Glomerular endothelial cell (primary cell): ENCODE results near the gene CUTC. TPM values are rescaled to one million over a fixed set of nuclear protein-coding genes. Genes with fewer than 3 reads are reported as not detected.
A peak's percentile ranks its signal among the peaks of the same experiment; 100 is the strongest.
"Not testable (repeated sequence)": the region's sequence is repeated elsewhere in the genome, so short reads cannot be mapped to it uniquely, and the experiment has no call there.

Experiments used
- DNase-seq: peaks from one replicate; pipeline ENCODE4 v3.0.0-alpha.2; 2011; ENCODE audit warnings: low read depth, low spot score; ENCODE audit errors: extremely low read depth
- total RNA-seq: library from RNA; depleted of rRNA; stranded (reverse); fragments of >200 nt; gene quantifications from 2 replicates; pipeline ENCODE4 v1.2.3, GENCODE V29; 2015

CUTC gene
- total RNA-seq, 1 donor from 2014 or later: 13.1 TPM

GRCh38 chr10:99742254-99742653 is 10.2 kb downstream of the CUTC start:
- DNase-seq: no peak

GRCh38 chr10:99742701-99743100 is 10.7 kb downstream of the CUTC start:
- DNase-seq: no peak

DNA sequence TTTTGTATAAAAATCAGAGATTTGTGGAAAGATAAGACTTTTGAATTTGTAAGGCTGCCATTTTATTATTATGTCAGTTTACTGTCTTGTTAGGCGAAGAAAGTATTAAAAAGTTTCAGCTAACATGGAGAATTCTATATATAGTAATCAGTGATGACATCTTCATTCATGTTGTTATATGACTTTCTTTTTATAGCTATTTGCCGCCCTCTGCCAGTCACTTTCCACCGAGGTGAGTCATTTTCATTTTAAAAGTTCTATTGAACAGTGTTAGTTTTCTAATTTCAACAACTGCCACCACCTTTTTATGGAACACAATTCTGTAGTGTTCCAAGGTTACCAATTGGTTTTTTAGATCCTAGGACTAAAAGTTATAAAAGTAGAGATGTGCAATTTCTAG is 11.8 kb downstream of the CUTC start:
- no peak for DNase-seq

- not testable (repeated sequence) for DNase-seq
Observed at GRCh38 chr10:99746166-99746565, 14.1 kb downstream of the CUTC start.

DNA sequence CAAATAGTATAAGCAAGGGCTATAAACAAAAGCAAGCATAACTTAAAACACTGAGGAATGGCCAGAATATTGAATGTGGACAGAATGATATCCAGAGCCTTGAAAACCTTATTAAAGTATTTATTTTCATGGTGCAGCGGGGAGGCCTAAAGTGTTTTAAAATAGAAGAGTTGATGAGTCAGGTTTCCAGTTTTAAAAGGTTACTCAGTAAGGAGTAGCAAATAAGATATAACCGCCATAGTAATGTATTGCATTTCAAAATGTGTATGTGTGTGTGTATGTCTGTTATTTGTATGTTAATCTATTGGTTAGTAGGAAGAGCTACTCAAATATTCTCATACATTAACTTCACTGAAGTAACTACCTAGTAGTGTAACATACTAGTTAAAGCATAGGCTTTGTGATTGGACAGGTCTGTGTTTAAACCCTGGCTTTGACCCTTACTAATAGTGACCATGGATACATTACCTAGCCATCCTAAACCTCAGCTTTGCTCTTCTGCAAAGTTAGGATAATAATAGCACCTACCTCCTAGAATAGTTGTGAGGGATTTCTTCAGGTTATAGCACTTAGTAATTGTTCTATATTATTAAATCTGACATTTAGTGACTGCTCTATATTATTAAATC is 16.9 kb downstream of the CUTC start:
- no peak for DNase-seq

DNA sequence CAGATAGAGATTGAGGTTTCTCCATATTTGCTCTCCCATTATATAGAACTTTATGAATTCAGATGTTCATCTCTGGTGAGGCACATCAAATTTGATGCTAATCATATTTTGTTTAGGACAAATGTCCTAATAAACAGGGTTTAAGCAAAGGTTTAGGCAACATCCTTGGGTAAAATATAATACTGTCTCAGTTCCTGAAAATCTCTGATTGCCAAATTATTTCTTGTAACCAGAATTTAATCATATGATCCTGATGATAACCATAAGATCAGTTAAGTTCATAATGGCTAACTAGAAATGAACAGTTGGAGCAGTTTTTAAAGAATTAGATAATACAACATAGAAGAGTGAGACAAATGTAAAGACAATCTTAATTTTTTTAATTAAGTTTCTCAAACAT is 18.6 kb downstream of the CUTC start:
- no peak for DNase-seq

DNA sequence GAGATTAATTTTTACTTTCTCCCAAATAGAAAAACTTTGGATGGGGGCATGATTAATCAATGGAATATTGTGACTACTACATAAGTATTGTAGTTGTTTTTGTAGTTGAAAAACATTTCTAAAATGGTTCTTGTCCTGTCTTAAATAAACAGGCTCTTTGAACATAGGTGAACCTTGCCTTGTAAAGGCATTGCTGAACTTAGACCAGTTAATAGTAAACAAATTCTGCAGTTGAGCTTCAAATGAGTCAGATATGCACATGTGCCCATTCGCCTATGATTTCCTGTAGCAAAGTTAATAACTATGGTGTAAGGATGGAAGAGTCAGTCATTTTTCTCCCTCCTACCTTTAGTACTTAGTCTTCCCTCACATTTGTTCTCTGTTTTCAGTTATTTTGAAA is 22.6 kb downstream of the CUTC start:
- no peak for DNase-seq

DNA sequence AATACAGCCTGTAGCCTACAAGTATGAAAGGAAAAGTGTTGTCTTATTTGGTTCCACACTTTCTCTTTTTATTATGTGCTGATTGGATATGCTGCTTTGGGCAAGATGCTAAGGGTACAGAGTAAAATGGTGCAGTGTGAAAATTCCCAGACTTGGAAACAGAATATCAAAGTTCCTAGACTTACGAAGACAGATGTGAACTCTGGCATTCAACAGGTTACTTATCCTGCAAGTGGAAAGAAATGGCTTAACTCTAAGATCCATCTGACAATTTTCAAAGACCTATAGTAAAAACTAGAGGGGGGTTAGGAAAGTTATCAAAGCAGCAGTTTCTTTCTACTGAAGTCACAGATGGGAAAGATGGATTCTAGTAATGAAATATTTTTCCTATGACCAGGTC is 24.1 kb downstream of the CUTC start:
- no peak for DNase-seq

GRCh38 chr10:99758211-99758891 is 26.3 kb downstream of the CUTC start:
- DNase-seq: no peak

DNA sequence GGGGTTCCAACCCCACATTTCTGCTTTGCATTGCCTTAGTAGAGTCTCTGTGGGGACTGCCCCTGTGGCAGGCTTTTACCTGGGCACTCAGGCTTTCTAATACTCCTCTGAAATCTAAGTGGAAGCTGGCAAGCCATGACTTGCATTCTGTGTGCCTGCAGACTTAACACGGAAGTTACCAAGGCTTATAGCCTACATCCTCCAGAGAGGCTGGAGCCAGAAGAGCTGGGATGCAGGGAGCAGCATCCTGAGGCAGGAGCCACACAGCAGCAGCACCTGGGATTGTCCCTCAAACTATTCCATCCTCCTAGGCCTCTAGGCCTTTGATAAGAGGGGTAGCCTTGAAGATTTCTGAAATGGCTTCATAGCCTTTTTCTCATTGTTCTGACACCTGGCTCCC is 28.3 kb downstream of the CUTC start:
- no peak for DNase-seq

- no peak for DNase-seq
Observed at GRCh38 chr10:99761365-99761764, 29.3 kb downstream of the CUTC start.

GRCh38 chr10:99765672-99766301 is 33.8 kb downstream of the CUTC start:
- no peak for DNase-seq

DNA sequence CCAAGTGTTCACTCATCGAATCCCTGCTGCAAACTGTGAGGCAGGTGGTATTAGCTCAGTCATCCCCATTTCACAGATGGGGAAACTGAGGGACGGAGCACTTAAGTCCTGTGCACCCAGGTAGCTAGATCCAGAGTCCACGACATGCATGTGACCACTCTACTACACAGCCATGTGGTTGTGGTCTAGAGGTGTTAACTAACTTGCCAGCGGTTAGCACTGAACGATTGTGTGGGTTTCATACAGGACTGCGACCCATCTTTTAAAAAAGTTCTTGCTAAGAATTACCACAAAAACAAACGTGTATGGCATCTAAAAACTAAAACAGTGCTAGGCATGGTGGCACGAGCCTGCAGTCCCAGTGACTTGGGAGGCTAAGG is 34.3 kb downstream of the CUTC start:
- no peak for DNase-seq

DNA sequence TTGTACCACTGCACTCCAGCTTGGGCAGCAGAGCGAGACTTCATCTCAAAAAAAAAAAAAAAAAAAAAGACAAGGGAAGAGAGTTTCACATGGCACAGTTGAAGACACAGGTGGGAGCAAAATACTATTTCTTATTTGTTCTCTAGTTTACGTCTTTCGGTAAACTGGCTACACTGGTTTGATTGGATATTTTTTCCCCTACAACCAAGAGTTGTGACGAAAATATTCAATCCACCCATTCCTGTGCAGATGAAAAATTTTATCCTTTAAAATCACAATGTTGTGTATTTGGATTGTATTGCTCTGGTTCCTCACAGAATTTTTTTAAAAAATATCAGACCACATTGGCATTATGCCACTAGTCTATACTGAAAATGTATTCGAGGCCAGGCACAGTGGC is 35.9 kb downstream of the CUTC start:
- DNase-seq: no peak

- DNase-seq: no peak
Observed at GRCh38 chr10:99768556-99768955, 36.5 kb downstream of the CUTC start.

GRCh38 chr10:99769706-99770105 is 37.7 kb downstream of the CUTC start:
- DNase-seq: no peak

- no peak for DNase-seq
Observed at GRCh38 chr10:99770408-99771045, 38.5 kb downstream of the CUTC start.

- no peak for DNase-seq
Observed at GRCh38 chr10:99775850-99776249, 43.8 kb downstream of the CUTC start.

DNA sequence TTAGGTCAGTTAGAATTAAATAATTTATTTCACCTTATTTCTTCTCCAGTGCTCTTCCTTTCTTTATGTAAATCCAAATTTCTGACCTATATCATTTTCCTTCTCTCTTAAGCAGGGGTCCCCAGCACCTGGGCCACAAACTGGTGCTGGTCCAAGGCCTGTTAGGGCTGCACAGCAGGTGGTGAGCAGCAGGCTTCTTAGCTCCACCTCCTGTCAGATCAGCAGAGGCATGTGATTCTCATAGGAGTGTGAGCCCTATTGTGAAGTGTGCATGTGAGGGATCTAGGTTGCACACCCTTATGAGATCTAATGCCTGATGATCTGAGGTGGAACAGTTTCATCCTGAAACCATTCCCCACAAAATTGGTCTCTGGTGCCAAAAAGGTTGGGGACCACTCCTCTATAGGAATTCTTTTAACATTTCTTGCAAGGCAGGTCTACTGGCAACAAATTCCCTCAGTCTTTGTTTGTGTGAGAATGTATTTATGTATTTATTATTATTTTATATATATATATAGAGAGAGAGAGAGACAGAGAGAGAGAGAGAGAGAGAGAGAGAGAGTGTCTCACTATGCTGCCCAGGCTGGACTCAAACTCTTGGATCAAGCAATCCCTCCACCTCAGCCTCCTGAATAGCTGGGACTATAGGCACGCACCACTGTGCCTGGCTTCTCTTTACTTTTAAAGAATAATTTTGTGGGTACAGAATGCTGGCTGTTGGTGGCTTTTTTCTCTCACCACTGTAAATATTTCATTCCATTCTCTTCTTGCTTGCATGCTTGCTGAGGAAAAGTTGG is 46.1 kb downstream of the CUTC start:
- no peak for DNase-seq

GRCh38 chr10:99779335-99779734 is 47.3 kb downstream of the CUTC start:
- peak; percentile 90 for DNase-seq
